Hindlimb muscle (tissue), 1 donor: ENCODE results near the gene NEU4. TPM values are rescaled to one million over a fixed set of nuclear protein-coding genes. Genes with fewer than 3 reads are reported as not detected.

Experiments
- DNase-seq: peaks from one replicate; pipeline ENCODE4 v3.0.0-alpha.2; 2013
- polyA plus RNA-seq: library from polyadenylated mRNA; unstranded; fragments of 120-200 nt; gene quantifications from one replicate; pipeline ENCODE4 v1.2.1, GENCODE V29; 2013; ENCODE audit not compliant: insufficient read length

The NEU4 gene
- polyA plus RNA-seq, 1 donor = 6.7 TPM

DNA sequence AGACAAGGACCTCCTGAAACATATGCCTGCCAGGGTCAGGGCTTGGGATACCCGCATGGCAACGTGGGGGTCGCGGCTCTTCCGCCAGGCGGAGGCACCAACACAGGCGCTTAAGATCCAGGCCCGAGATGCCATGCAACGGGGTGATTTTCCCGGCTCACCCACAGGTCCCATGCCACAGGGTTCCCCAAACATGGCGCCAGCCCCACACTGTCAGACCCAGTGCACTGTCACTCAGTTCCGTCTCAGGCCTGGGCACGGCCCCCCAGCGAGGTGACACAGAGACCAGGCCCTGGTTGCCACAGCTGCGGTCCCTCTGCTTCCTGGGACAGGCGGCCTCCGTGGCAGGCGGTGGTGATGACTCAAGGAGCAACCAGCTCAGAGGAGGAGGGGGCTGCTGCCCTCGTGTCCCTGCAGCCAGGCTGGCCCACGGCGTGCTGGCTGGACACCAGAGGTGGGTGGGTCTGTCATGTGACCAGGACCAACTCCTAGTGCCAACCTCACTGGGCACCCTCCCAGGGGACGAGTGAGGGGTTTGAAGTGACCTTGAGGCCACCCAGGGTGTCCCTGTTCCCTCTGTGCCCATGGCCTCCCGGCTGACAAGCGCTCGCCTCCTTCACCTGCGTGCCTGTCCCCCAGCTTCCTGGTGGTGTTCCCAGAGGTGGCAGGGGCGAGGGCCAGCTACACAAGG, 44.8 kb downstream of the NEU4 start:
- DNase-seq = no peak

DNA sequence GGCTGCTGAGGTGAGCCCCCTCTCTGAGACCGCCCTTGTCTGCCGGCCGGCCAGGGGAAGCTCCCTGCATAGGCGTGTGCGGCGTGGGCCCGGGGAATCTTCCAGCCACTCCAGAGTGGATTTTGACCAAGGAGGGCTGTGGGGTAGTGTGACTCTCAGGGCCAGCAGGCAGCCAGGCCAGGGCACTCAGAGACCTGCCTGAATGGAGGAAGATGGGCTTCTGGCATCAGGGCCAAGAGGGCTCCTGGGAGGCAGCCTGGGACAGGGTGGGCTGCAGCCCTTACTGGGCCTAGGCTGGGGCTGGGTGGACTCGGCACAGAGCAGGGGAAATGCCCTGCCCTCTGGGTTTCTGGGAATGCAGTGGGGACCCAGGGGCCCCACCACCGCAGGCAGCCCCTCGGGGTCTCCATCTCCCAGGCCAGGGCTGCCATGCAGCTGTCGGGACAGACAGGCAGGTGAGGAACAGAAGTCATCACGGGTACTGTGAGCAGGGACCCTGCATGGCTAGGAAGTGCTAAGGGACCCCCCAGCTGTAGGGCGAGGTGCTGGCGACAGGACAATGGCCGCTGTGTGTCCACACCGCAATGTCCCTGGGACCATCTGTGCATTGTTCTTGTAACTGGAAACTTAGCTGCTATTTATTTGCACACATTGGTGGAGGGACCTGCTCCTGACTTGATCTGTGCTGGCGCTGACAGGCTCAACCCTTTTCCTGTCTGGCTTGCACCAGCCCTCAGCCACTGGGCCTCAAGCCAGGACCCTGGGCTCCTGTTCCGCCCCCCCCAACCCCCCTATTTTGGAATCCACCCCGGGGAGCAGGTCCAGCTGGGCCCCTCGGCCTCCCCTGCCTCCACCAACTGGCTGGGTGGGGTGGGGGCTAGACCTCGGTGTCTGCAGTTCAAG, 45.6 kb downstream of the NEU4 start:
- no peak for DNase-seq

DNA sequence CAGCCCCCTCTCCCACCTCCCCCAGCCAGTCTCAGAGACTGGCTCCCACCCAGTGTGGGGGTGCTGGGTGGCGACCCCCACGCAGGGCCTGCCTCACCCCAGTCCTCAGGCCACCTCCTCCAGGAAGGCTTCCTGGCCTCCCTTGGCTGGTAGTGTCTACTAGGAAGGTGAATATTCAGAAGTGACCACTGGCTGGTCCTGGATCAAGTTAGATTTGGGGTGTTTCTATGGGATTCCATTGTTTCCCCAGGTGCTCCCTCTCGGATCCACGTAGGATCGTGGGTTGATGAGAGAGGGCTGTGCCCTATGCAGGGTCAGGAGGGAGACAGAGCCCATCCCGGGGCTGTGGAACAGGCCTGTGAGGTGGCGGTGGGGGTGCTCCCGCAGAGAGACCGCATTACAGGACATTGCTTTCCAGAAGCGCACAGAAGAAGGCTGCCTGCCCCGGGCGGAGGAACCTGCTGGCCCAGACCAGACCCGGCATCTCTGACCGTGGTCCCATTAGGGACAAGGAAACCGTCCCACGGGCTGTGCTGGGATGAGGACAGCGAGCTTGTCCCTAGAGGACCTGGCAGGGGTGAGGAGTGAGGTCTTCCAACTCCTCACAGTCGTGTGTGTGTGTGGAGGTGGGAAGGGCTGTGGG, 46.4 kb downstream of the NEU4 start:
- DNase-seq = no peak

DNA sequence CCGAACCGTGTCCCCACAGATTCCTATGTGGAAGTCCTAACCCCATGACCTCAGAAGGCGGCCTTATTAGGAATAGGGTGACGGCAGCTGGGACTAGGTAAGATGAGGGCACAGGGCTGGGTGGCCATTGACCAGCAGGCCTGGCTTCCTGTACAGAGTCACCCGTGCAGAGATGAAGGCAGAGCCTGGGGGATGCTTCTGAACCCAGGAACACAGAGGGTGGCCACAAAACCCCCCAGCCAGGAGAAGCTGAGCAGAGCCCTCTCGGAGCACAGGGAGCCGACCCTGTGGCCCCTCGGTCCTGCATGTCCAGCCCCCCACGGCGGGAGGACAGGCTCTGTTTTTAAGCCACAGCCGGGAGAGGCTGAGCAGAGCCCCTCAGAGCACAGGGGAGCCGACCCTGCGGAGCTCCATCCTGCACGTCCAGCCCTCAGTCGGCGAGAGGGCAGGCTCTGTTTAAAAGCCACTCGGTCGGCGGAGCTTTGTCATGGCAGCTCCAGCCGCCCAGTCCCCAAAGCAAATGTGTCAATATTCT, 47.0 kb downstream of the NEU4 start:
- DNase-seq = no peak

DNA sequence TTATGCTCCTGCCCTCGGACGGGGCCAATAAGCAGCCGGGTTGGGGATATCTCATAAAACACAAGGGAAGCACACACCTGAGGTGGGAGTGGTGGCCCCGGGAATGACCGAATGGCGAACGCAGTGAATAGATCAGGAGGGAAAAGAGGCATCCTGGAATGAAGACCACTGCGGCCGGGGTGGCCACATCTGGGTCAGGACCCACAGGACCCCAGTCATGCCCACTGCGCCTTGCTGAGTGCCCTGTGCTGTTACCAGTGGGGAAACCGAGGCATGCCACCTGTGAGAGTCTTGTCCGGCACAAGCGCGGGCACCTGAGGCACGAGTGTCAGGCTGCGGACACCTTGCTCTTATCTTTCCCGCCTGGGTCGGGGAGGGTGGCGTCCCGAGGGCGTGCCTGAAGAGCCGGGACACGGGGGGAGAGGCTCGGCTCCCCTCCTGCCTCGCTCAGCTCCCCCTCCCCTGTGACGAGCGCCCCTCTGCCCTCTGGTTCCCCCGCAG, 48.1 kb downstream of the NEU4 start:
- no peak for DNase-seq

- DNase-seq = no peak
Observed at GRCh38 chr2:241857572-241858121, 48.7 kb downstream of the NEU4 start.

- DNase-seq = no peak
Observed at GRCh38 chr2:241858206-241859016, 49.4 kb downstream of the NEU4 start, which contains the start of gene PDCD1. TSS of gene PDCD1 (minus strand) at chr2:241858894. CDS start at chr2:241858838, 56 bp downstream.

- no peak for DNase-seq
Observed at GRCh38 chr2:241859017-241859435, 50.0 kb downstream of the NEU4 start.

DNA sequence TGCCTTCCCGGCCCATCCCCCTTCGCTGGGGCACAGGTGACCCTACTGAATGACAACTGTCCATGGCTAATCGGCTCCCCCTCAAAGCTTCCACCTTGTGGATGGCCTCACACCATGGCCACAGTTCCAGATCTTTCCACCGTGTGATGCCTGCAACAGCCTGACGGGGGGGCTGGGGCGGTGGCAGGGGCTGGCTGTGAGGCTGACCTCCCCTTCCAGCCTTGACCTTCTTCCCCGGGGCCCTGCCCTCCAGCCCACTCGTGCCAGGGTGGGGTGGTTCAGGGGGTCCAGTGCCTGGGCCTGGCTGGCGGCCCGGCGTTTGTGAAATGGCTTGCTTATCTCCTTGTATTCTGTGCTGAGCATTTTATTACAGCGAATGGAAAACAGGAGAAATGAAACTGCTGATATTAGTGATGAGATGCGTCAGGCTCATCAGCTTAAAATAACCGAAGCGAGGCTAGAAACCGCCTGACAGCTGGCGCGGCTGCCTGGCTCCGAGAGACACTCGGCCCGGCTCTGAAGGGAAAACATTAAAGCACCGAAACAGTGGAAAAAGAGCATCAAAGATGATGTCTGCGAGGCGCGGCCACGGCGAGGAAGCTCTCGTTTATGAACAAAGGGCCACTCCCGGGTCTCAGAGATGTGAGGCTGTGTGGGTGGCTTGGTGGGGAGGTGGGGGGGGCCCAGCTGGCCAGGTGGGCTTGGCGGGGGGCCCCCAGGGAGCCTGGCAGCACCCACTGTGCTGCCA, 50.6 kb downstream of the NEU4 start:
- DNase-seq = peak; percentile 81

DNA sequence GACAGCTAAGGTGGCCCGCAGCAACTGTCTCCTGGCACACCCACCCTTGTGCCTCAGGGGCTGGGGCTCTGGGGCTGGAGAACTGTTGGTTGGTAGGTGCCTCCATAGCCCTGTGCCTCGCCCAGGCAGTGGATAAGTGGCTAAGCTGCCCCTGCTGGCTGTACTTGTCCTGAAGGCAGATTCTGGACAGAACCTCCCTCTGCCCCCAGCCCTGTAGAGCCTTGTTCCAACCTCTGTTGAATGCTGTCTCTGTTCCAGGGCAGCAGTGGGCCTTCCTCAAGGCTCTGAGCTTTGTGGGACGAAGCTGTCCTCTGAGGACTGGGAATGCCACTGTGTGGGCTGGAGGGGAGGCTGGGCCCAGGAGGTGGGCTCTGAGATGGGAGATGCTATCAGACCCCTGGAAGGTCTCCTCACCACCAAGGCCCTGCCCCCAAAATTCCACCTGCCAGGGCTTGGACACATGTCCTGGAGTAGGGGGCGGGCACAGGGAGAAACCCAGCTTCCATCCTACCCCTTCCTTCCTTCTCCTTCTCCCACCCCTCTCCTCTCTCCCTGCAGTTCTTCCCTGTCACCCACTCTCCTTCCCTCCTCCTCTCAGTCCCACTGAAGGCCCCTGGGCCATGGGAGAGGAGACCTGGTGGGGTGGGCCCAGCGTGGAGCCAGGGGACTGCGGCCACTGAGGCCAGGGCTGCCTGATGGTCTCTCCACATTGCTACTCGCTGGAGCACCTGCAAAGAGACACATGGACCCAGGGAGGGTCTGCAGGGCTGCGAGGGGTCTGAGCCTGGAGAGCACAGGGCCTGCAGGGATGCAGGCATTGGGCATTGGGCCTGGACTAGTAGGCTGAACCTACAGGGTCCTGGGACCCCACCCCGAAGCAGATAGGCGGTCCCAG, 51.4 kb downstream of the NEU4 start:
- no peak for DNase-seq

DNA sequence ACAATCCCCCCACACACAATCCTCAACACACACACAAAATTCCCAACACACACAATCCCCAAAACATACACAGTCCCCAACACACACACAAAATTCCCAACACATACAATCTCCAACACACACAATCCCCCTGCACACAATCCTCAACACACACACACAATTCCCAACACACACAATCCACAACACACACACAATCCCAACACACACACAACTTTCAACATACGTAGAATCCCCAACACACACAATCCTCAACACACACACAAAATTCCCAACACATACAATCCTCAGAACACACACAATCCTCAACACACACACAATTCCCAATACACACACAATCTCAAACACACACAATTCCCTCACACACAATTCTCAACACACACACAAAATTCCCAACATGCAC, 52.3 kb downstream of the NEU4 start:
- no peak for DNase-seq

DNA sequence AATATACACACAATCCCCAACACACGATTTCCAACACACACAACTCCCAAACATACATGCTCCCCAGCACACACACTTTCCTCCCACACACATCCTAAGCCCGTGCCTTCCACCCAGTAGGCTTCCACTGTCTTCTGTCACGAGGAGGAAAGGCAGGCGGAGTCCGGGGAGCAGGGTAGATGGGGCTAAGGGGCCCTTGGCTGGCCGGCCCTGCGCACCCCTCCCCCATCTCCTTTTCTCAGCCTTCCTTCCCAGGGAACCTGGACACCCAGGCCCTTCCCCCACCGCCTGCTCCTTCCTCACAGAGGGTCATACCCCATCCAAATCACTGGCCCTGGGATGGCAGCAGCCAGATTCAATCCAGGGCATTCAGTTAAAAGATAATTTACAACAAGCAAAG, 53.1 kb downstream of the NEU4 start:
- DNase-seq = no peak

- no peak for DNase-seq
Observed at GRCh38 chr2:241862775-241863535, 54.0 kb downstream of the NEU4 start.

- peak; percentile 81 for DNase-seq
Observed at GRCh38 chr2:241863536-241863954, 54.6 kb downstream of the NEU4 start.

- DNase-seq = no peak
Observed at GRCh38 chr2:241864168-241864849, 55.3 kb downstream of the NEU4 start.

DNA sequence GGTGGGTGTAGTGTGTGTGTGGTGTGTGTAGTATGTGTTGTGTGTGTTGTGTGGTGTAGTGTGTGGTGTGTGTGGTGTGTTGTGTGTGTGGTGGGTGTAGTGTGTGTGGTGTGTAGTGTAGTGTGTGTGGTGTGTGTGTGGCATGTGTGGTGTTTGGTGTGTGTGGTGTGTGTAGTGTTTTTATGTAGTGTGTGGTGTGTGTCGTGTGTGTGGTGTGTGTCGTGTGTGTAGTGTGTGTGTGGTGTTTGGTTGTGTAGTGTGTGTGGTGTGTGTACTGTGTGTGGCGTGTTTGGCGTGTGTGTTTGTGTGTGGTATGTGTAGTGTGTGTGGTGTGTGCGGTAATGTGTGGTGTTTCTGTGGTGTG, 55.8 kb downstream of the NEU4 start:
- DNase-seq = no peak

DNA sequence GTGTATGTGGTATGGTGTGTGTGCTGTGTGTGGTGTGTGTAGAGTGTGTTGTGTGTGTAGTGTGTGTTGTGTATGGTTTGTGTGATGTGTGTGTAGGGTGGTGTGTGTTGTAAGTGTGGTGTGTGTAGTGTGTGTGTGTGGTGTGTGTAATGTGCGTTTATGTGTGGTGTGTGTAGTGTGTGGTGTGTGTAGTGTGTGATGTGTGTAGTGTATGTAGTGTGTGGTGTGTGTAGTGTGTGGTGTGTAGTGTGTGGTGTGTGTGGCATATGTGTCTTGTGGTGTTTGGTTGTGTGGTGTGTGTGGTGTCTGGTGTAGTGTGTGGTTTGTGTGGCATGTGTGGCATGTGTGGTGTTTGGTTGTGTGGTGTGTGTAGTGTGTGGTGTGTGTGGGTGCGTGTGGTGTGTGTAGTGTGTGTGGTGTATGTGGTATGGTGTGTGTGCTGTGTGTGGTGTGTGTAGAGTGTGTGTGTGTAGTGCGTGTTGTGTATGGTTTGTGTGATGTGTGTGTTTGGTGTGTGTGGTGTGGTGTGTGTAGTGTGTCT, 56.5 kb downstream of the NEU4 start:
- no peak for DNase-seq
